Subcutaneous adipose tissue (tissue), 4 donors: Measurements from ENCODE around the gene KCND2. TPM values are rescaled to one million over a fixed set of nuclear protein-coding genes. Genes with fewer than 3 reads are reported as not detected.

Experiments
- total RNA-seq, 4 donors: library from RNA; depleted of rRNA; stranded (reverse); fragments of >200 nt; gene quantifications; one replicate each; pipeline ENCODE4 v1.1.0, GENCODE V29; 2016
- TF ChIP-seq, protein P1 (sequence below): fragments of 450-650 bp; IDR thresholded peaks from one replicate; pipeline ENCODE4 v1.5.1; 2016; ENCODE audit warnings: low read depth, mild to moderate bottlenecking, control low read depth, antibody characterized with exemption, moderate library complexity

The KCND2 gene
- total RNA-seq, 4 donors from 2014 or later: 1.5 to 8.0 (median 1.8) TPM

DNA sequence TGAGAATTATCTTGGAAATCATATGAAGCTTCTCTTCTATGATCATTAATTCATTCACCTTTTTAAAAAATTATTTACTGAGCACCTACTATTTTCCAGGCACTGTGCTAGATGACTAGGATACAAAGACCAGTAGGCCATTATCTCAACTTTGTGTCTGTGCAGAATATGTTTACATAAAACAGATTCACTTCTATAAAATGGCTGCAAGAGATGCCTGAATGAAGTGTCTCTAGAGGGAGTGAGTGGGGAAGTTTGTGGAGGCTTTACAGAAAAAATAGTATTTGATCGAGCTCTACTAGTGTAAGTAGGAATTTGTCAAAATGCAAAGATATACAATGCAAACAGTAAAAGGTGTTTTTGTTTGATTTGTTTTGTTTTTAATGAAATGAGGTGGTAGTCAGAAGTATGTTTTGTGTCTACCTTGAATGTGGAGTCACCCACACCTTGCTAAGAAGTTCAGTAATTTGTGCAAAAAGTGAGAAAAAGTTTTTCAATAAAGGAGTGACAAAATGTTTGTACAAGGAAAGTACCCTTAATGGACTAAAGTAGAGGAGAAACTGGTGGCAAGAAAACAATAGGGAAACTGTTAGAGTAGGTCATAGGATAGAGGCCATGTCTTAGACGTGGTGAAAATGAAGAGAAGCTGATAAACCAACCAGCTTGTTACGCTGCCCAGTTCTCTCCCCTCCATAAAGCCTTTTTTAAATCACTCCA is 125.5 kb downstream of the KCND2 start:
- TF ChIP-seq, protein P1, sequence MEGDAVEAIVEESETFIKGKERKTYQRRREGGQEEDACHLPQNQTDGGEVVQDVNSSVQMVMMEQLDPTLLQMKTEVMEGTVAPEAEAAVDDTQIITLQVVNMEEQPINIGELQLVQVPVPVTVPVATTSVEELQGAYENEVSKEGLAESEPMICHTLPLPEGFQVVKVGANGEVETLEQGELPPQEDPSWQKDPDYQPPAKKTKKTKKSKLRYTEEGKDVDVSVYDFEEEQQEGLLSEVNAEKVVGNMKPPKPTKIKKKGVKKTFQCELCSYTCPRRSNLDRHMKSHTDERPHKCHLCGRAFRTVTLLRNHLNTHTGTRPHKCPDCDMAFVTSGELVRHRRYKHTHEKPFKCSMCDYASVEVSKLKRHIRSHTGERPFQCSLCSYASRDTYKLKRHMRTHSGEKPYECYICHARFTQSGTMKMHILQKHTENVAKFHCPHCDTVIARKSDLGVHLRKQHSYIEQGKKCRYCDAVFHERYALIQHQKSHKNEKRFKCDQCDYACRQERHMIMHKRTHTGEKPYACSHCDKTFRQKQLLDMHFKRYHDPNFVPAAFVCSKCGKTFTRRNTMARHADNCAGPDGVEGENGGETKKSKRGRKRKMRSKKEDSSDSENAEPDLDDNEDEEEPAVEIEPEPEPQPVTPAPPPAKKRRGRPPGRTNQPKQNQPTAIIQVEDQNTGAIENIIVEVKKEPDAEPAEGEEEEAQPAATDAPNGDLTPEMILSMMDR: no peak

DNA sequence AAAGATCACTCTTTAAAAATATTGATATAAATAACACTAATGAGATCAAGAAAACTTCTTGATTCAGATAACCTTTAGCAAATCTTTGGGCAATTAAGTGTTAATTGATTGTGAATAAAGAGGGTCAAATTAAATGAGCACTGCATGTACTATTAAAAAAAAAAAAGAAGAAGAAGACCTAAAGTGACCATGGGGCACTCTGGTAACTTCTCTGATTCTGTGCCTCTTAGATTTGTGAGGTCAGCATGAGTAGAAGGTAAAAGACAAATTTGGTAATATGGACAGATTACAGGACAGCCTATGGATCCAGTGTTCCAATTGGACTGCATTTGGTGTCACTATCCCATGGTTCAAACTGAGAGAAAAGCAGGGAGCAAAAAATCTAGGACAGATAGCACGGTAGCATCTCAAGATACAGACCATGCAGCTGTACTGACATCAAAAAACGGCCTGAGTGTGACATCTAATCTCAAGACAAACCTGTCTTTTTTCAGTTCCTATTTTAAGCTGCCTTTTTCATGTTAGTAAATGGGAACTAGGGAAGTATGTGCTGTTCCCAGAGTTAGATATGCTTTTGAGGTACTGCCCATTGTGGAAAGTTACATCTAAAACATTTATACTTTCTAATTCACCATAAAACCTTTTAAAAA is 128.0 kb downstream of the KCND2 start:
- TF ChIP-seq, protein P1: no peak

DNA sequence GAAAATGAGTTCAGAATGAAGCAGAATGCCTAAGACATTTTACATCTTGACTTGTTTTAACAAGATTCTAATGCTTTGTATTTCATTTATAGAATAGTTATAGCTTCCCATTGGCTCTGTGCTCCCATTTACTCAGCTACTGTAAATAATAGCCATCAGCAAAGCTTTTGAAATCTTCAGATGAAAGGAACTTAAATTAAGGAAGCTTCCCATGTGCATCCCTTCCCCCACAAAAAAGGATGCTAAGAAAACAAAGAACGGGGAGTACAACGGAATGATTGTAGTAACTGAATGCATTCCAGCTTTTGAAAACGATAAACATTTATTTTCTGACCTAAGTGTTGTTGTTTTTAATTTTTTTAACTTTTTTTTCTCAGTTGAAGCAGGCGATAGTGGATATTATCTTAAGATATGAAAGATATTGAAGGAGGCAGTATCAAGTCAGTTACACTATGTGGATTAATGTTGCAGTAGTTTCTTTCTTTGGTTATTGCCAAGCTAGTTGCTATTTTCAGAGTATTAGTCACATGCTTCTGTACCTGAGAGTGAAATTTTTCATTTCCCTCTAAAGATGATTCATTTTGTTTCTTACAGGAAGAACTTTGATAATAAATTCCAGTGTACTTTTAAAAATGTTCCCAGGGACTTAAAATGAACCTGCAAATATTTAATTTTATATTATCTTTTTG is 129.2 kb downstream of the KCND2 start:
- TF ChIP-seq, protein P1: no peak

DNA sequence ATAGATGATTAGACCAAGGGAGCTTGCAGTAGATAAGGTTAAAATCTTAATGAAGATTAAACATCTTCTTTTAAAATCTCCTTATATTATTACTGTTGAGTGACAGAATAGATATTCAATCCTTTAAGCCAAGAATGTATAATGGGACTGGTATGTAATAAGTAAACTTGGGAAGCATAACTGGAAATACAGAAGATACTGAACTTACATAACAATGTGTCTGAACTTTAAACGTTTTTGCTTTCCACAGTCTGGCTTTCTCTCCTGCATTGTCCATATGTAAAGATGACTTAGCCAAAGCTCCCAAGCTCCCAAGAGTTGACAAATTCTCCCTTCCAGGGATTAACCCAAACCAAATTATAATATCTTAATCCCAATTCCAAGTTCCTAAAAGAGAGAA is 129.8 kb downstream of the KCND2 start:
- TF ChIP-seq, protein P1: no peak

DNA sequence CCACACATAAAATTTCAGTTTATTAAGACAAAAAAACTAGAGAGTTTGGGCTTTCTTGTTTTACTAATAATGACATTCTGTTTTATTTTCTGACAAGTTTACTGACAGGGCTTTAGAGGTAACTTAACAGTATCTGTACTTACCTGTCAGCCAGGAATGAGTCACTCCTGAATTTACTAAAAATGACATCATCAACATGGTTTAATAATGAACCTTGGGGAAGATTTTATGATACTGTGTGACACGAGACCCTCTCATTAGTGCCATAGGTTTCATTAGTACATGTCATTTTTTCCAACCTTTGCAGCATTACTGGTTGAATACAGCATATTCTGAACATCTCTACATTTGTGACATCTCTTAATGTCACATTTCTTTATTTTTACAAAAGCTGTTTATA is 131.1 kb downstream of the KCND2 start:
- TF ChIP-seq, protein P1: no peak

DNA sequence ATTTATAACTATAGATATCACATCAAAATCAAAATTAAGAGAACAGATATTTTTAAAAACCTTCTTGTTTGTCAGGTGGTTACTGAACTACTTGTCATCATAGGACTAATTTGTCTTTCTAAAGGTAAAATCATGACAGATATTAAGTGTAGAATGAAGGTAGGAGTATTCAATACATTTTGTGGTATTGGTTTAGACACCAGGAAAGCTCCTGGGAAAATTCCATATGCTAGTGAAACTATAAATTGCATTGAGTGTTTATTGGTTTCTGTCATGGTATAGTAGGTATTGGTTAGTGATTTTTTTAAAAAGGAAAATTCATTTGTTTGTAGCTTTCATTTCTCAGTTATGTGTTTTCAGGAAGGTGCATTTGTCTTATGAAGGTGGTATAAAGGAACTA is 132.7 kb downstream of the KCND2 start:
- TF ChIP-seq, protein P1: no peak

DNA sequence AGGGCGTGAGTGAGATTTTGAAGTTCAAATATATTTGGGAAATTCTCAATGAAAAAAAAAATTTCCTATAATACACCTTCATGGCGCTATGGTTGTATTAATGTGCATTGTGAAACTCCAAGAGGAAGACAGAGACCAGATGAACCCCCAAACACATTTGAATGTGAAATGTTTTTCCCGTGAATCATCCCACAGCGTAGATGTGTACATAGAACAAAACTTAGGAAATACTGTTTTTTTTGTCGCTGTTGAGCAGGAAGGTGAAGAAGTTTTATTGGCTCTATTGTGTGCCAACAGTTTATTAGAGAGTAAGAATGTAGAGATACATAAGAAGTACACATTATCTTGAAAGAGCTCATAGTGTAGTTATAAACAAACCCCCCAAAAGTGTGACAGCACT is 134.0 kb downstream of the KCND2 start:
- TF ChIP-seq, protein P1: no peak
